Spleen (tissue), 7 donors: ENCODE data around the gene ENOX1.

Source experiments
- POLR2A ChIP-seq, 3 donors: fragments of 450-650 bp; IDR thresholded peaks; one replicate each; pipeline ENCODE4 v1.5.1; 2017; ENCODE audit warnings: antibody characterized with exemption in 3 of 3, mild to moderate bottlenecking in 1 of 3
- POLR2AphosphoS5 ChIP-seq, 3 donors: sonication (generic); formaldehyde crosslinking; IDR thresholded peaks; one replicate each; pipeline ENCODE4 v1.5.1; 2017; ENCODE audit warnings: antibody characterized with exemption in 3 of 3
- TF ChIP-seq, protein P1 (sequence below), 11 experiments: fragments of 200-600 bp in 7 of 11; fragments of 450-650 bp in 4 of 11; sonication (generic) in 4 of 11; IDR thresholded peaks in 8 of 11; conservative IDR thresholded peaks in 3 of 11; 1 replicate in 7 of 11; 2 replicates in 4 of 11; pipeline versions ENCODE4 v1.4.0 to v1.8.0; 2016 to 2021; ENCODE audit warnings: antibody characterized with exemption in 11 of 11, inconsistent platforms in 4 of 11, mild to moderate bottlenecking in 1 of 11
- donor health status: DM: no; HTN: no; CAD: no; lungs with moderate emphysema.
- donor health status: DM: no; HTN: no; CAD: no.
- donor health status: DM: no; HTN: no; CAD: no.

- TF ChIP-seq, protein P1, sequence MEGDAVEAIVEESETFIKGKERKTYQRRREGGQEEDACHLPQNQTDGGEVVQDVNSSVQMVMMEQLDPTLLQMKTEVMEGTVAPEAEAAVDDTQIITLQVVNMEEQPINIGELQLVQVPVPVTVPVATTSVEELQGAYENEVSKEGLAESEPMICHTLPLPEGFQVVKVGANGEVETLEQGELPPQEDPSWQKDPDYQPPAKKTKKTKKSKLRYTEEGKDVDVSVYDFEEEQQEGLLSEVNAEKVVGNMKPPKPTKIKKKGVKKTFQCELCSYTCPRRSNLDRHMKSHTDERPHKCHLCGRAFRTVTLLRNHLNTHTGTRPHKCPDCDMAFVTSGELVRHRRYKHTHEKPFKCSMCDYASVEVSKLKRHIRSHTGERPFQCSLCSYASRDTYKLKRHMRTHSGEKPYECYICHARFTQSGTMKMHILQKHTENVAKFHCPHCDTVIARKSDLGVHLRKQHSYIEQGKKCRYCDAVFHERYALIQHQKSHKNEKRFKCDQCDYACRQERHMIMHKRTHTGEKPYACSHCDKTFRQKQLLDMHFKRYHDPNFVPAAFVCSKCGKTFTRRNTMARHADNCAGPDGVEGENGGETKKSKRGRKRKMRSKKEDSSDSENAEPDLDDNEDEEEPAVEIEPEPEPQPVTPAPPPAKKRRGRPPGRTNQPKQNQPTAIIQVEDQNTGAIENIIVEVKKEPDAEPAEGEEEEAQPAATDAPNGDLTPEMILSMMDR (IDR thresholded peaks at IDR 0.05 in 8 of 11, conservative IDR thresholded peaks at IDR 0.05 in 3 of 11), result no peak
- TF ChIP-seq POLR2AphosphoS5 (IDR thresholded peaks at IDR 0.05), result no peak
- TF ChIP-seq POLR2A (IDR thresholded peaks at IDR 0.05), result no peak
These were observed 1.2 kb upstream of the ENOX1 start for GRCh38 chr13:43787997-43788396.
